ENCODE results near the gene ZNF175.

Gene ZNF175

GRCh38 chr19:51570962-51571575 is at the start of gene ZNF175:
Gene ZNF175, plus strand, starts transcription at chr19:51571283. Its CDS starts 2,047 bp downstream, at chr19:51573330.
- peaks cover 12% of the 10 kb centered on the region for H3K4me1 ChIP-seq

GRCh38 chr19:51521357-51521756 is 49.7 kb upstream of the ZNF175 start:
- Histone ChIP-seq H3K4me2 (no peak overlapping the region), H3K4me1 (no peaks in the 10 kb centered on the region), H3K4me3 (no peak overlapping the region), H3K27me3 (no peaks in the 10 kb centered on the region), H4K20me1 (no peaks in the 10 kb centered on the region), H3K9me3 (peaks cover 9% of the 10 kb centered on the region; the same call in 1 of the 2 replicates), H3K36me3 (no peaks in the 10 kb centered on the region), H3K9ac (no peak overlapping the region), H3K27ac (no peak overlapping the region)
- TF ChIP-seq Cebpa-rat (IDR thresholded peaks at IDR 0.05): no peak

More at GRCh38 chr19:51570962-51571575, at the start of gene ZNF175:
- H3K9me3 ChIP-seq: no peaks in the 10 kb centered on the region
- peaks cover 9% of the 10 kb centered on the region for H3K36me3 ChIP-seq
- H3K4me3 ChIP-seq: peak within 1 kb of the TSS; percentile 66
- 0 out of 2 replicates have a peak within 1 kb of the TSS, but pooled peaks have one; percentile 5 for H3K27ac ChIP-seq
- TF ChIP-seq Cebpa-rat (IDR thresholded peaks at IDR 0.05): no peak
- peak within 1 kb of the TSS; percentile 54; the same call in 1 of the 2 replicates for H3K9ac ChIP-seq
- H3K4me2 ChIP-seq: peak within 1 kb of the TSS; percentile 75
- no peaks in the 10 kb centered on the region for H3K27me3 ChIP-seq
- no peaks in the 10 kb centered on the region for H4K20me1 ChIP-seq

- no peak overlapping the region for H3K9ac ChIP-seq
- no peak overlapping the region for H3K4me3 ChIP-seq
- TF ChIP-seq Cebpa-rat (IDR thresholded peaks at IDR 0.05): no peak
- H3K27ac ChIP-seq: no peak overlapping the region
- no peaks in the 10 kb centered on the region for H3K27me3 ChIP-seq
- peaks cover 9% of the 10 kb centered on the region; the same call in 1 of the 2 replicates for H3K9me3 ChIP-seq
- H3K4me1 ChIP-seq: no peaks in the 10 kb centered on the region
- H3K36me3 ChIP-seq: no peaks in the 10 kb centered on the region
- no peak overlapping the region for H3K4me2 ChIP-seq
- H4K20me1 ChIP-seq: no peaks in the 10 kb centered on the region
Measured at GRCh38 chr19:51521781-51522180, 49.3 kb upstream of the ZNF175 start.

- H3K9me3 ChIP-seq: no peaks in the 10 kb centered on the region
- no peaks in the 10 kb centered on the region for H3K36me3 ChIP-seq
- H3K27me3 ChIP-seq: no peaks in the 10 kb centered on the region
- H3K9ac ChIP-seq: no peak overlapping the region
- H4K20me1 ChIP-seq: no peaks in the 10 kb centered on the region
- H3K27ac ChIP-seq: no peak overlapping the region
- H3K4me1 ChIP-seq: no peaks in the 10 kb centered on the region
- H3K4me3 ChIP-seq: no peak overlapping the region
- H3K4me2 ChIP-seq: no peak overlapping the region
- TF ChIP-seq Cebpa-rat (IDR thresholded peaks at IDR 0.05): no peak
Measured at GRCh38 chr19:51524666-51525264, 46.3 kb upstream of the ZNF175 start.

GRCh38 chr19:51525651-51526050 is 45.4 kb upstream of the ZNF175 start:
- no peak overlapping the region for H3K4me3 ChIP-seq
- no peaks in the 10 kb centered on the region for H3K27me3 ChIP-seq
- no peak overlapping the region for H3K4me2 ChIP-seq
- no peaks in the 10 kb centered on the region for H3K4me1 ChIP-seq
- no peaks in the 10 kb centered on the region for H3K9me3 ChIP-seq
- no peaks in the 10 kb centered on the region for H4K20me1 ChIP-seq
- no peaks in the 10 kb centered on the region for H3K36me3 ChIP-seq
- TF ChIP-seq Cebpa-rat (IDR thresholded peaks at IDR 0.05): no peak
- no peak overlapping the region for H3K27ac ChIP-seq
- H3K9ac ChIP-seq: no peak overlapping the region

- Histone ChIP-seq H3K36me3 (no peaks in the 10 kb centered on the region), H3K4me3 (no peak overlapping the region), H3K27me3 (no peaks in the 10 kb centered on the region), H3K27ac (no peak overlapping the region), H3K9me3 (no peaks in the 10 kb centered on the region), H3K9ac (no peak overlapping the region), H3K4me2 (no peak overlapping the region), H4K20me1 (no peaks in the 10 kb centered on the region), H3K4me1 (peaks cover 17% of the 10 kb centered on the region)
- no peak for TF ChIP-seq Cebpa-rat (IDR thresholded peaks at IDR 0.05)
Measured at GRCh38 chr19:51529301-51529700, 41.8 kb upstream of the ZNF175 start.

GRCh38 chr19:51530616-51531015 is 40.5 kb upstream of the ZNF175 start:
- H3K9me3 ChIP-seq: no peaks in the 10 kb centered on the region
- TF ChIP-seq Cebpa-rat (IDR thresholded peaks at IDR 0.05): no peak
- no peak overlapping the region for H3K9ac ChIP-seq
- H4K20me1 ChIP-seq: no peaks in the 10 kb centered on the region
- H3K4me1 ChIP-seq: peaks cover 17% of the 10 kb centered on the region
- H3K27ac ChIP-seq: no peak overlapping the region
- no peaks in the 10 kb centered on the region for H3K36me3 ChIP-seq
- no peak overlapping the region for H3K4me2 ChIP-seq
- H3K4me3 ChIP-seq: no peak overlapping the region
- H3K27me3 ChIP-seq: no peaks in the 10 kb centered on the region

- H3K27ac ChIP-seq: no peak within 1 kb of the TSS
- H4K20me1 ChIP-seq: no peaks in the 10 kb centered on the region
- no peaks in the 10 kb centered on the region for H3K36me3 ChIP-seq
- H3K4me2 ChIP-seq: peak within 1 kb of the TSS; percentile 71
- no peaks in the 10 kb centered on the region for H3K9me3 ChIP-seq
- TF ChIP-seq Cebpa-rat (IDR thresholded peaks at IDR 0.05): no peak
- H3K4me1 ChIP-seq: peaks cover 17% of the 10 kb centered on the region
- H3K4me3 ChIP-seq: no peak within 1 kb of the TSS
- H3K27me3 ChIP-seq: no peaks in the 10 kb centered on the region
- no peak within 1 kb of the TSS for H3K9ac ChIP-seq
Measured at GRCh38 chr19:51531349-51532315, 39.5 kb upstream of the ZNF175 start, which contains the start of gene SIGLEC6. Gene SIGLEC6, minus strand, starts transcription at chr19:51531670. Its CDS starts 22 bp downstream, at chr19:51531648.

- Histone ChIP-seq H3K9ac (no peak overlapping the region), H4K20me1 (no peaks in the 10 kb centered on the region), H3K4me1 (peaks cover 17% of the 10 kb centered on the region), H3K27me3 (no peaks in the 10 kb centered on the region), H3K4me2 (no peak overlapping the region), H3K4me3 (no peak overlapping the region), H3K36me3 (no peaks in the 10 kb centered on the region), H3K9me3 (no peaks in the 10 kb centered on the region), H3K27ac (no peak overlapping the region)
- no peak for TF ChIP-seq Cebpa-rat (IDR thresholded peaks at IDR 0.05)
Measured at GRCh38 chr19:51535535-51535934, 35.5 kb upstream of the ZNF175 start.
